KG1 (cell line): ENCODE measurements around the gene BMP2.

Experiments
- DNase-seq: peaks from one replicate; lab custom pipeline; 2025; lab: John Stamatoyannopoulos, UW

BMP2 gene

DNA sequence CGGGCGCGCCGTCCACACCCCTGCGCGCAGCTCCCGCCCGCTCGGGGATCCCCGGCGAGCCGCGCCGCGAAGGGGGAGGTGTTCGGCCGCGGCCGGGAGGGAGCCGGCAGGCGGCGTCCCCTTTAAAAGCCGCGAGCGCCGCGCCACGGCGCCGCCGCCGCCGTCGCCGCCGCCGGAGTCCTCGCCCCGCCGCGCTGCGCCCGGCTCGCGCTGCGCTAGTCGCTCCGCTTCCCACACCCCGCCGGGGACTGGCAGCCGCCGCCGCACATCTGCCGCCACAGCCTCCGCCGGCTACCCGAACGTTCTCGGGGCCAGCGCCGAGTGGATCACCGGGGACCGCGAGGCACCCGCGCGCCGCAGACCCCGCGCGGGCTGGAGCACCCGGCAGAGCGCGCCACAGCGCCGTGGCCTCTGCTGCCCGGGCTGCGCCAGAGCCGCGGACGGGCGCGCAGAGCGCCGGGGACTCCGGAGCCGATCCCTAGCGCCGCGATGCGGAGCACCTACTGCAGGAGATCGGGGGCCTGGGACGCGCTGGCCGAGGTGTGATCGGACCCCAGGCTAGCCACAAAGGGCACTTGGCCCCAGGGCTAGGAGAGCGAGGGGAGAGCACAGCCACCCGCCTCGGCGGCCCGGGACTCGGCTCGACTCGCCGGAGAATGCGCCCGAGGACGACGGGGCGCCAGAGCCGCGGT is at the start of gene BMP2:
BMP2 (plus strand) TSS at position 151 of the 692 bp plus-strand sequence. CDS start 2,441 bp downstream, outside the sequence.
- DNase-seq = no peak

DNA sequence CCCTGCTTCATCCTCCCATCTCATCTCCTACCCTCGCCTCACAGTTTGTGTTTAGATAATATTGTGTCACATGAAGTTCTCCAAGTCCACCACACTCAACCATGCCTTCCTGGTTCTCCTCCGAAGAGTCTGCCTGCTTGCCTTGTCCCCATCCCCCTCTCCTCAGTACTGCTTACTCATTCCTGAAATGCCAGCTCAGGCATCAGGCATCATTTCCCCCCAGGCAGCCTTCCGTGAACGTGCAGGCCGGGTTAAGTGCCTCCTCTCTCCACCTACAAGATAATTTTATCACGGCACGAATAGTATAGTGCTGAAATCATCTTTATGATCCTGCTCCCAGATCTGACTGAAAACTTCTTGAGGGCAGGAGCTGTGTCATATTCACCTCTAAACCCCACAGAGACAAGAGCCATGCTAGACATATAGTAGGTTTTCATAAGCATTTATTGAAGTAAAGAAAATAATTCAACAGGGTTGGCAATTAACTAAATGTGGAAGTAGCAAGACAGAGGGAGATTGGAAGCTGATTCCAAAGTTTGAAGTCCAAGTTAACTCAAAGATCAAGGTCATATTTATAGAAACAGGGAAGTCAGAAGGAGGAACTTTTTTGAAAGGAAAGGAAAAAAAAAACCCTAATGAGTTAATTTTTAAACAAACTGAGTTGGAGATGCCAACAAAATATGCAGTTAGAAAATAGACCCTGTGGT is 48.7 kb upstream of the BMP2 start:
- DNase-seq = no peak

- DNase-seq = no peak
Measured at GRCh38 chr20:6719369-6719721, 48.1 kb upstream of the BMP2 start.

DNA sequence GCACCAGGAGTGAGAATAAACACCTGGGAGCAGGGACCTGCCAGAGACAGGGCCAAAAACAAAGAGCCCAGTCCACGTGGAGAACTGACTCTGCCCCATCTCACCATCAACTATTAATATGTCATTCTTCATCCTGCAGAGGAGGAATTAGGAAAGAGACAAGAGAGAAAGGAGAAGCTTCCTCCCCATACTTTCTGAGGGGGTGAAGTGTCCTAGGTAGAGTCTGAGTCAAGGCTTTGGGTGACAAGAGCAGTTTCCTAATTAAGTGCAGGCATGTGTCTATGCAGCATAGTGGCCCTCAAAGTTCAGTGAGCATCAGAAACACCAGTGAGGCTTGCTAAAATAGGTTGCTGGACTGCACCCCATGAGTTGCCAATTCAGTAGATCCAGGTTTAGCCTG is 40.7 kb upstream of the BMP2 start:
- no peak for DNase-seq

- no peak for DNase-seq
Measured at GRCh38 chr20:6730672-6731328, 36.7 kb upstream of the BMP2 start.

DNA sequence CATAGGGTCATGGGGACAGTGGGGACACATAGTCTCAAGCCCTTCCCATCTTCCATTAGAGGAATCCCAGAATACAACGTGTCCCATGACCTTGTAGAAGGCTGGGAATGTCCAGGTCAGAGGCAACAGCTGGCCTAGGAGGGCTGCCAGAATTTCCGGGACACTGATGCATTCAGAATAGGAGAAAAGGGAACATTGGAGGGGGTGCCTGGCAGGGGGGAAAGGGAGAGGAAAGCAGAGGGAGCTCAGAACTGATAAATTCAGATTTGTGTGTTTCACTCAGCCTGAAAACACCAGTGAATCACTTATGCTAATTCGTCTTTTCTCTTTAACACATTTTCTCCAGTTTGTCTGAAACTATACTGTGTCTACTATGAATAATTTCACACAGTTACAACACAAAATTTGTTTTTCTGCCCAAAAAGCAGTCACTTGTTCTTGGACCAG is 35.5 kb upstream of the BMP2 start:
- DNase-seq = no peak

DNA sequence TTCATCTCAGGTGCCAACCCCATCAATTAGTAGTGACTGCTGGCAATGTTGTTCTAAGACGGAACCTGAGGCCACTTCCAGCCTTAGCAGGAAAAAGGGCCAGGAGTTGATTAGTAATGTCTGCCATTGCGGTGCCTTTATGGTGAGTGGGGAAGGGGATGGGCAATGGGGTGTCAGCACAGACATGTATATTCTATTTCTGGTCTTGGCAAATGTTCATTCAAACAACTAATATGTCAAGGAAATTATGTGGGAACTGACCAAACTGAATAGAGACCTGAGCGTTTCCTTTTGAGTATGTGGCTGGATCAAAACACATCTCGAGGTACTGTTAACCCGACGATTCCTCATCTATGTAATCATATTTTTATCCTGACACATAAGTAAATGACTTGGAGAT is 34.6 kb upstream of the BMP2 start:
- no peak for DNase-seq

DNA sequence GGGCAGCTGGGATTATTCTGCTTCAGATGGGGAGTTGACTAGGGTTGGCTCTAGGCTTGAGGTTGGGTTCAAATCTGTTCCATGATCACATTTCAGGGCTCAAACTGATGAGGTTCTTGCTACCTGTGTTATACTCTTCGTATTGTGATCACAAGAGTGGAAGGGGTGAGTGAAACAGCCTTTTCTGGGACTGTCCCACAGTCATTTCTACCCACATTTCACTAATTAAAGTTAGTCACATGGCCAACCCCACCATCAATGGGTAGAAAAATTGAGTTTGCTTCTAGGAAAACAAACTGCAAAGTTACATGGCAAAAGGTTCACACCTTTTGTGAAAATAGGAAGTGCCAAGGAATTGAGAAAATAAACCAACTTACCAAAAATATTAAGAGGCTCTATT is 33.5 kb upstream of the BMP2 start:
- no peak for DNase-seq

DNA sequence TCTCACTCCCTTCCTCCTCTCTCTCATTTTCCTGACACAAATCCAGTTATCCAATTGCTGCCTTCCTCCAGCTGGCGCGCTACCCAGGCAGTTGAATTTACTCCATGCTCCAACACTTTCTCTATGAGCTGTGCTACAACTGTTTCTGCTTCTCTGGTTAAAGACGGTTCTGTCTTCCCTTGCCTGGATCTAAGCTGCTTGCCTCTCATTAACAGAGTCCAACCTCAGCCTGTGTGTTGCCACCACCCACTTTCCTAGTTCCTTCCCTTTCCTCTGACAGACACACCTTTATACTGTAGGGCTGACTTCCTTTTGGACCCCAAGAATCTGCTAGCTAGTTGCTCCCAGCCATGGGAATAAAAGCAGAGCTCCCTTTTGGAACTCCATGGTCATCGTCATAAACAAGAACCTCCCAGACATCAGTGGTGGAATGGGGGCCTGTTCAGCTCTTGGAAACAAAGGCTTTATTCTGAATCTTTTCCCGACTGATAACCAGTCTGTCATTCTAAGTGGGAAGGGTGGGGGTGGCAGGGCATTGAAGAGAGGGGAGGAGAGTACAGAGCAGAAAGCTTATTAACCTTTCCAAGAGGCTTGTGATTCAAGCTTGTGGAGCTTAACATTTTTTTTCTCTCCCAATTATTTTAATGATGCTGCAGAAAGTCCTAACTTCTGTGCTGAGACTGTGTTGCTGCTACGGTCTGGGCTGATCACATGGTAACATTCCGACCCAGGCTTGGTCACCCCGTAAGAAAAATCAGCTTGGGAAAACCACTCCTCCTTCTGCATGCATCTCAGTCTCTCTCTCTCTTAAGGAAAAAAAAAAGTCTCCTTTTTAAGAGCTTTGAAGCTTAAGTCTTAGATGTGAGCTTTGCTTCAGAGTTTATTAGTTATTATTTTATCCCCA is 31.3 kb upstream of the BMP2 start:
- no peak for DNase-seq

DNA sequence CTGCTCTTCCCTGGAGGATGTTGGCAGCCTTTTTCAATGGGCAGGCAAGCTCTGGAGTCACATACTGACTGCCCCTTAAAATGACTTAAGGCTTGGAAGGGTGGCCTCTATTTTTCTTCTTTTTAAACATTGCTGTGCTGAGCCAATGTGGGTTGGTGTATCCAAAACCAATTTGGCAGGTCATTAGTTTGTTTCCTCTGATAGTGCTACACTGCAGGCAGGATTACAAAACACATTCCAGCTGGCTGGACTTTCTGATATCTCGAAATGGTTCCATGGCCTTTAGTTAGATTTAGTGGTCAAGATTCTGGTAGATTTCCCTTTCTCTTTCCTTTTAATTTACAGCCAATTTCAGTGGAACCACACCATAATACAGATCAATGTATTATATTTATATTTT is 28.1 kb upstream of the BMP2 start:
- DNase-seq = no peak

GRCh38 chr20:6740096-6740495 is 27.4 kb upstream of the BMP2 start:
- no peak for DNase-seq

- no peak for DNase-seq
Measured at GRCh38 chr20:6744180-6744579, 23.3 kb upstream of the BMP2 start.

DNA sequence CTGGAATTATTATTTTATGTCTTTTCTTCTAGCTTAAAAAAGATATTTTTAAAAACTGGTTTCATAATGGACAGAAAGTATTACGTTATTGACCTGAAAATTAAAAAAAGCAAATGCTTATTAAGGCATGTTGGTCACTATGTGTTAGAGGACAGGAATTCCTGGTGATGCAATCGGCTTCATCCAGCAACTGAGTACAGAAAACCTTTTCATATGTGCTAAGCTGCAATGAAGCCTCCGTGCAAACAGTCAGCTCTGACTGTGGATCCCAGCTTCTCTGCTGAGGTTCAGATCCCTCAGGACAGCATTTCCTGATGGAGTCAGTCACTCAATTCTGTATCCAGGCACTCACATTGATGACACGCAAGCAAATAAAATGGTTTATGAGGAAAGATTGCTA is 22.7 kb upstream of the BMP2 start:
- DNase-seq = no peak

DNA sequence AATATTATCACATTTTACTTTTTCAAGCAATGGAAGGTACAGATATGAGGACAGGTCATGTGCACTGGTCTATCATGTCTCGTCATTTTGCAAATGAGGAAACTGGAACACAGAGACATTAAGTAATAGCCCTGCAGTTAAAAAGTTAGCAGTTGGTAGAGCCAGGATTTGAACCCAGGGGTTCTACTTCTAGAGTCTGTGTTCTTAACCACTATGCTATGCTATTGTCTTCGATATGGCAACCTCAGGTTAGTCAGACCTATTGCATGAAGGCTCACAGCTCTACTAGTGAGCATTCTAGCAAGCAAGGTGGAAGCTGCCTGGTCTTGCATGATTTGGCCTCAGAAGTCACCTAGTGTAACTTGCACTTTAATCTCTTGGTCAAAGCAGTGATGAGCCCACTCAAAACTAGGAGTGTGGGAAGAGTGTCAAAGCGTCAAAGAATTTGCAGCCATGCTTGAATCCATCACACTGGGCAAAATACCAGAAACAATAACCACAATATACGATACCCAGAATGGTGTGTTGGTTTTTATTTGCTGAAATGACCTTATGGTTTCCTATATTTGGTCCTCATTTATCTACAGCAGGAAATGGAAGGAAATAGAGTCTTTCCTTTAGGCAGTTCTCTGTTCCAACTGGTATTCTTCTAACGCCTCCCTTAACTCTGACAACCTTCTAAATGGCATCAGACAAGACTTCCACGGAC is 20.4 kb upstream of the BMP2 start:
- no peak for DNase-seq

GRCh38 chr20:6750438-6750837 is 17.0 kb upstream of the BMP2 start:
- no peak for DNase-seq

- DNase-seq = no peak
Measured at GRCh38 chr20:6756693-6757595, 10.5 kb upstream of the BMP2 start.

- DNase-seq = no peak
Measured at GRCh38 chr20:6764619-6765018, 2.9 kb upstream of the BMP2 start.

- peak; percentile 16 for DNase-seq
Measured at GRCh38 chr20:6765469-6766058, 1.9 kb upstream of the BMP2 start.

GRCh38 chr20:6766433-6766832 is 1.1 kb upstream of the BMP2 start:
- no peak for DNase-seq

DNA sequence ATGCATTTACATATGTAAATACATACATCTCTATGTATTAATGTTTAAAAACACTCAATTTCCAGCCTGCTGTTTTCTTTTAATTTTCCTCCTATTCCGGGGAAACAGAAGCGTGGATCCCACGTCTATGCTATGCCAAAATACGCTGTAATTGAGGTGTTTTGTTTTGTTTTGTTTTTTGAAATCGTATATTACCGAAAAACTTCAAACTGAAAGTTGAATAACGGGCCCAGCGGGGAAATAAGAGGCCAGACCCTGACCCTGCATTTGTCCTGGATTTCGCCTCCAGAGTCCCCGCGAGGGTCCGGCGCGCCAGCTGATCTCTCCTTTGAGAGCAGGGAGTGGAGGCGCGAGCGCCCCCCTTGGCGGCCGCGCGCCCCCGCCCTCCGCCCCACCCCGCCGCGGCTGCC is 355 bp upstream of the BMP2 start:
- no peak for DNase-seq
